HuH-7.5 (cell line): ENCODE data around the gene RIOK1.
A peak's percentile ranks its signal among the peaks of the same experiment; 100 is the strongest.

ENCODE experiments used
- DNase-seq: peaks from one replicate; pipeline ENCODE4 v3.0.0; 2011; ENCODE audit warnings: low spot score

Gene RIOK1

GRCh38 chr6:7409740-7410139, 20.1 kb downstream of the RIOK1 start:
- no peak for DNase-seq

GRCh38 chr6:7410851-7411250, 21.2 kb downstream of the RIOK1 start:
- no peak for DNase-seq

- DNase-seq, result no peak
Measured at GRCh38 chr6:7411328-7411727, 21.7 kb downstream of the RIOK1 start.

- no peak for DNase-seq
Measured at GRCh38 chr6:7413151-7413823, 23.7 kb downstream of the RIOK1 start.

- no peak for DNase-seq
Measured at GRCh38 chr6:7414811-7415210, 25.2 kb downstream of the RIOK1 start.

- DNase-seq, result no peak
Measured at GRCh38 chr6:7417684-7418083, 28.1 kb downstream of the RIOK1 start.

GRCh38 chr6:7418238-7418905, 28.8 kb downstream of the RIOK1 start:
- no peak for DNase-seq

- DNase-seq, result no peak
Measured at GRCh38 chr6:7419065-7419464, 29.5 kb downstream of the RIOK1 start.

- no peak for DNase-seq
Measured at GRCh38 chr6:7421066-7421465, 31.5 kb downstream of the RIOK1 start.

- DNase-seq, result no peak
Measured at GRCh38 chr6:7424058-7424457, 34.5 kb downstream of the RIOK1 start.

GRCh38 chr6:7424967-7425807, 35.6 kb downstream of the RIOK1 start:
- peak; percentile 54 for DNase-seq

GRCh38 chr6:7425808-7426190, 36.2 kb downstream of the RIOK1 start:
- no peak for DNase-seq

- DNase-seq, result no peak
Measured at GRCh38 chr6:7426447-7427169, 37.0 kb downstream of the RIOK1 start.

- no peak for DNase-seq
Measured at GRCh38 chr6:7431313-7431673, 41.7 kb downstream of the RIOK1 start.

- peak; percentile 44 for DNase-seq
Measured at GRCh38 chr6:7431674-7432390, 42.2 kb downstream of the RIOK1 start.

- DNase-seq, result no peak
Measured at GRCh38 chr6:7432391-7433120, 42.9 kb downstream of the RIOK1 start.

- DNase-seq, result no peak
Measured at GRCh38 chr6:7433121-7433617, 43.6 kb downstream of the RIOK1 start.

- no peak for DNase-seq
Measured at GRCh38 chr6:7434672-7435071, 45.1 kb downstream of the RIOK1 start.

GRCh38 chr6:7438011-7438410, 48.4 kb downstream of the RIOK1 start:
- DNase-seq, result no peak

GRCh38 chr6:7439228-7439627, 49.6 kb downstream of the RIOK1 start:
- DNase-seq, result no peak

- DNase-seq, result no peak
Measured at GRCh38 chr6:7440476-7440875, 50.9 kb downstream of the RIOK1 start.
